Breast epithelium (tissue), 3 donors: ENCODE results near the gene SLTM.

ENCODE experiments used
- CTCF ChIP-seq, 3 donors: fragments of 450-650 bp; IDR thresholded peaks; one replicate each; pipeline ENCODE4 v1.5.1; 2016 to 2017; ENCODE audit warnings: antibody characterized with exemption in 3 of 3, mild to moderate bottlenecking in 3 of 3, moderate library complexity in 3 of 3
- POLR2A ChIP-seq: fragments of 450-650 bp; IDR thresholded peaks from one replicate; pipeline ENCODE4 v1.6.1; 2016; ENCODE audit warnings: antibody characterized with exemption, mild to moderate bottlenecking, moderate library complexity

- no peak for TF ChIP-seq POLR2A
- TF ChIP-seq CTCF (IDR thresholded peaks at IDR 0.05), result no peak
Observed at GRCh38 chr15:58889363-58889762, 44.1 kb downstream of the SLTM start.
